GM12878 (cell line): ENCODE results near the gene NEK11. TPM values are rescaled to one million over a fixed set of nuclear protein-coding genes. Genes with fewer than 3 reads are reported as not detected.

Experiments
- BCLAF1 ChIP-seq: fragments of 450-650 bp; IDR thresholded peaks from 2 replicates; pipeline ENCODE4 v1.6.1; 2017; ENCODE audit warnings: antibody characterized with exemption, mild to moderate bottlenecking, moderate library complexity
- MXI1 ChIP-seq: fragments of 150-350 bp; IDR thresholded peaks from 2 replicates; pipeline ENCODE4 v1.6.1; 2011; ENCODE audit warnings: low read depth, mild to moderate bottlenecking, inconsistent platforms, low read length, improper control_type of control experiment
- MYB ChIP-seq: fragments of 150-350 bp; IDR thresholded peaks from 2 replicates; pipeline ENCODE4 v1.6.1; 2014; ENCODE audit warnings: mild to moderate bottlenecking, low read depth, low read length, borderline replicate concordance
- NKRF ChIP-seq: fragments of 450-650 bp; conservative IDR thresholded peaks from 2 replicates; pipeline ENCODE4 v1.6.1; 2017; ENCODE audit warnings: mild to moderate bottlenecking, moderate library complexity
- RBBP5 ChIP-seq: fragments of 200-600 bp; sonication (generic); conservative IDR thresholded peaks from 2 replicates; pipeline ENCODE4 v1.6.1; 2016
- RUNX3 ChIP-seq: IDR thresholded peaks from 2 replicates; pipeline ENCODE4 v1.6.1; 2012; ENCODE audit warnings: low read length, inconsistent platforms
- SKIL ChIP-seq: fragments of 450-650 bp; IDR thresholded peaks from 2 replicates; pipeline ENCODE4 v1.6.1; 2017; ENCODE audit warnings: mild to moderate bottlenecking, low read depth, inconsistent platforms; ENCODE audit not compliant: poor library complexity, severe bottlenecking
- SUPT20H ChIP-seq: IDR thresholded peaks from 2 replicates; pipeline ENCODE4 v1.6.1; 2011; ENCODE audit warnings: low read depth, mild to moderate bottlenecking, low read length, moderate library complexity, borderline replicate concordance; ENCODE audit not compliant: control insufficient read depth
- ZBED1 ChIP-seq: IDR thresholded peaks from 2 replicates; pipeline ENCODE4 v1.6.1; 2016; ENCODE audit warnings: borderline replicate concordance
- ZNF274 ChIP-seq: IDR thresholded peaks from one replicate; pipeline ENCODE4 v1.8.0; 2011; ENCODE audit not compliant: insufficient read length, insufficient read depth
- polyA plus RNA-seq, 11 experiments: library from polyadenylated mRNA; depleted of rRNA in 4 of 11; unstranded in 6 of 11; stranded (reverse) in 5 of 11; fragments of >200 nt; fragmentation: Nextera tagmentation in 4 of 11; fragmentation: Illumina TruSeq in 1 of 11; extraction: Ambion mirVana in 4 of 11; extraction: Trizol in 1 of 11; gene quantifications; 1 replicate in 1 of 11; 2 replicates in 10 of 11; pipeline versions ENCODE4 v1.2.1 to v1.2.3, GENCODE V29; 2011 to 2016; ENCODE audit warnings: inconsistent platforms in 2 of 11, missing spikeins in 2 of 11, low read depth in 1 of 11
- total RNA-seq, 4 experiments: library from RNA; depleted of rRNA in 3 of 4; stranded (reverse); fragments of >200 nt in 3 of 4; fragmentation: Illumina TruSeq in 1 of 4; extraction: Trizol in 1 of 4; gene quantifications; 2 replicates each; pipeline versions ENCODE4 v1.2.1 to v1.2.3, GENCODE V29; 2013 to 2021

The NEK11 gene
- total and polyA plus RNA-seq, 10 of the 15 experiments (the other 5 are each of a cell fraction or from before 2014, with no cell fraction given), result 0.05 to 0.94 (median 0.36) TPM; not detected in 1

GRCh38 chr3:131025539-131025938, 1.1 kb upstream of the NEK11 start (continued):
- TF ChIP-seq MXI1 (no peak), SKIL (no peak), RUNX3 (no peak), RBBP5 (no peak), SUPT20H (no peak), BCLAF1 (no peak), NKRF (no peak), ZBED1 (no peak), ZNF274 (no peak), MYB (no peak)
